Fibroblast of skin of right biceps (primary cell): ENCODE measurements around the gene CIAO3.

Experiments
- DNase-seq: peaks from one replicate; pipeline ENCODE4 v3.0.0-alpha.2; 2013

The CIAO3 gene

GRCh38 chr16:734208-734980 is 6.4 kb downstream of the CIAO3 start:
- no peak for DNase-seq

GRCh38 chr16:733382-734207 is 7.2 kb downstream of the CIAO3 start:
- no peak for DNase-seq

GRCh38 chr16:732936-733335 is 7.9 kb downstream of the CIAO3 start:
- peak; percentile 32 for DNase-seq

GRCh38 chr16:732332-732731 is 8.5 kb downstream of the CIAO3 start:
- DNase-seq = no peak

GRCh38 chr16:730666-731509 is 9.9 kb downstream of the CIAO3 start:
- DNase-seq = no peak

- no peak for DNase-seq
Measured at GRCh38 chr16:729768-730665, 10.8 kb downstream of the CIAO3 start.

GRCh38 chr16:728890-729744 is 11.7 kb downstream of the CIAO3 start:
- no peak for DNase-seq

- DNase-seq = peak; percentile 72
Measured at GRCh38 chr16:728131-728889, 12.5 kb downstream of the CIAO3 start.

GRCh38 chr16:727291-727977 is 13.4 kb downstream of the CIAO3 start:
- DNase-seq = no peak

GRCh38 chr16:726438-727290 is 14.1 kb downstream of the CIAO3 start, which contains the start of the genes CCDC78 and HAGHL:
CCDC78 (minus strand) TSS chr16:726443; CDS start chr16:726367, 76 bp downstream.
HAGHL (plus strand) TSS chr16:727106; CDS start chr16:727510, 404 bp downstream.
- peak; percentile 40 for DNase-seq

GRCh38 chr16:726188-726437 is 14.7 kb downstream of the CIAO3 start:
- no peak for DNase-seq

- no peak for DNase-seq
Measured at GRCh38 chr16:725463-726187, 15.2 kb downstream of the CIAO3 start.

- no peak for DNase-seq
Measured at GRCh38 chr16:725041-725376, 15.8 kb downstream of the CIAO3 start.

GRCh38 chr16:724188-725040 is 16.4 kb downstream of the CIAO3 start:
- DNase-seq = no peak

- DNase-seq = no peak
Measured at GRCh38 chr16:723695-724094, 17.1 kb downstream of the CIAO3 start.

GRCh38 chr16:722835-723633 is 17.8 kb downstream of the CIAO3 start:
- DNase-seq = no peak
